GM23338 (cell line): ENCODE measurements around the gene PPIA. TPM values are rescaled to one million over a fixed set of nuclear protein-coding genes. Genes with fewer than 3 reads are reported as not detected.

Experiments used
- ATAC-seq: fragments of 200-7000 bp; cut with Tn5 transposase; 3 replicates; pipeline ENCODE4 v1.9.1; 2020
- DNase-seq: peaks from one replicate; pipeline ENCODE4 v3.0.0-alpha.2; 2015; ENCODE audit warnings: low spot score
- H2AFZ ChIP-seq: fragments of 200-600 bp; sonication (generic); 2 replicates; pipeline ENCODE4 v1.8.0; 2016; ENCODE audit warnings: antibody characterized with exemption, mild to moderate bottlenecking, moderate library complexity
- H3F3A ChIP-seq: fragments of 200-600 bp; sonication (generic); replicated peaks from 2 replicates; pipeline ENCODE4 v1.8.0; 2017; ENCODE audit warnings: antibody characterized with exemption, mixed run types, low read depth
- H3K27ac ChIP-seq: fragments of 200-600 bp; sonication (generic); 2 replicates; pipeline ENCODE4 v1.6.1; 2016; ENCODE audit warnings: low read depth
- H3K27me3 ChIP-seq: fragments of 200-600 bp; sonication (generic); 2 replicates; pipeline ENCODE4 v1.8.0; 2016; ENCODE audit warnings: mild to moderate bottlenecking, mixed run types, moderate library complexity; ENCODE audit not compliant: insufficient read depth
- H3K36me3 ChIP-seq: fragments of 200-600 bp; sonication (generic); 2 replicates; pipeline ENCODE4 v1.8.0; 2016; ENCODE audit warnings: mild to moderate bottlenecking; ENCODE audit not compliant: insufficient read depth
- H3K4me1 ChIP-seq: fragments of 200-600 bp; sonication (generic); 2 replicates; pipeline ENCODE4 v1.8.0; 2016; ENCODE audit warnings: mild to moderate bottlenecking, moderate library complexity; ENCODE audit not compliant: insufficient read depth
- H3K4me2 ChIP-seq: fragments of 200-600 bp; sonication (generic); 2 replicates; pipeline ENCODE4 v1.7.1; 2017; ENCODE audit warnings: mixed run types
- H3K4me3 ChIP-seq: fragments of 200-600 bp; sonication (generic); 2 replicates; pipeline ENCODE4 v1.6.1; 2016; ENCODE audit warnings: mixed run types
- H3K79me2 ChIP-seq: fragments of 200-600 bp; sonication (generic); replicated peaks from 2 replicates; pipeline ENCODE4 v1.8.0; 2017; ENCODE audit warnings: mild to moderate bottlenecking; ENCODE audit not compliant: insufficient read depth
- H3K9me2 ChIP-seq: fragments of 200-600 bp; sonication (generic); 2 replicates; pipeline ENCODE4 v1.8.0; 2017; ENCODE audit not compliant: insufficient read depth
- H4K20me1 ChIP-seq: fragments of 200-600 bp; sonication (generic); replicated peaks from 2 replicates; pipeline ENCODE4 v1.8.0; 2017; ENCODE audit warnings: mild to moderate bottlenecking; ENCODE audit not compliant: insufficient read depth
- H3K27ac Mint-ChIP-seq: 2 replicates; pipeline ENCODE4 v1.8.0; 2020; ENCODE audit warnings: inconsistent platforms, mild to moderate bottlenecking, moderate library complexity, mixed read lengths
- H3K27me3 Mint-ChIP-seq: 3 replicates; pipeline ENCODE4 v1.8.0; 2022; ENCODE audit warnings: low read depth, mild to moderate bottlenecking, moderate library complexity, mixed read lengths, inconsistent platforms; ENCODE audit not compliant: insufficient read depth, poor library complexity
- H3K36me3 Mint-ChIP-seq: 3 replicates; pipeline ENCODE4 v1.8.0; 2021; ENCODE audit warnings: low read depth, mild to moderate bottlenecking, inconsistent platforms, moderate library complexity, mixed read lengths
- H3K4me1 Mint-ChIP-seq: 3 replicates; pipeline ENCODE4 v1.8.0; 2020; ENCODE audit warnings: mild to moderate bottlenecking, inconsistent platforms, mixed read lengths
- H3K4me3 Mint-ChIP-seq: 3 replicates; pipeline ENCODE4 v1.8.0; 2021; ENCODE audit warnings: moderate library complexity, mild to moderate bottlenecking, inconsistent platforms, mixed read lengths
- H3K9me3 Mint-ChIP-seq: 3 replicates; pipeline ENCODE4 v1.8.0; 2020; ENCODE audit warnings: moderate library complexity, mild to moderate bottlenecking, inconsistent platforms, mixed read lengths
- CREB1 ChIP-seq: fragments of 250-450 bp; sonication (Bioruptor Pico); IDR thresholded peaks from 2 replicates; pipeline ENCODE4 v1.5.0; 2020; ENCODE audit warnings: low read depth, mild to moderate bottlenecking, moderate library complexity
- EZH2 ChIP-seq: fragments of 200-600 bp; sonication (generic); IDR thresholded peaks from one replicate; pipeline ENCODE4 v1.8.0; 2017; ENCODE audit warnings: antibody characterized with exemption, mild to moderate bottlenecking, low read depth; ENCODE audit not compliant: unreplicated experiment
- EZH2phosphoT487 ChIP-seq: fragments of 200-600 bp; sonication (generic); IDR thresholded peaks from one replicate; pipeline ENCODE4 v1.8.1; 2018; ENCODE audit warnings: antibody characterized with exemption; ENCODE audit not compliant: unreplicated experiment
- JUNB ChIP-seq: IDR thresholded peaks from one replicate; pipeline ENCODE4 v1.6.1; 2016; ENCODE audit warnings: antibody characterized with exemption; ENCODE audit not compliant: unreplicated experiment
- NANOG ChIP-seq: IDR thresholded peaks from 2 replicates; pipeline ENCODE4 v1.6.1; 2016; ENCODE audit warnings: antibody characterized with exemption, borderline replicate concordance
- POLR2AphosphoS5 ChIP-seq: IDR thresholded peaks from 2 replicates; pipeline ENCODE4 v1.6.1; 2016; ENCODE audit warnings: antibody characterized with exemption, low read depth
- STAT1 ChIP-seq: IDR thresholded peaks from one replicate; pipeline ENCODE4 v1.6.1; 2016; ENCODE audit warnings: antibody characterized with exemption; ENCODE audit not compliant: unreplicated experiment
- ZNF114 ChIP-seq: fragments of 250-450 bp; sonication (Bioruptor Pico); IDR thresholded peaks from 2 replicates; pipeline ENCODE4 v1.5.0; 2020; ENCODE audit warnings: mild to moderate bottlenecking, moderate library complexity
- ZNF331 ChIP-seq: fragments of 250-450 bp; sonication (Bioruptor Pico); IDR thresholded peaks from 2 replicates; pipeline ENCODE4 v1.5.0; 2020; ENCODE audit warnings: low read depth, mild to moderate bottlenecking, moderate library complexity
- polyA plus RNA-seq: library from polyadenylated mRNA; unstranded; fragments of >200 nt; fragmentation: Nextera tagmentation; extraction: Ambion mirVana; gene quantifications from 2 replicates; pipeline ENCODE4 v1.2.1, GENCODE V29; 2016
- total RNA-seq: library from RNA; depleted of rRNA; stranded (reverse); fragments of >200 nt; shearing (Covaris generic); gene quantifications from 2 replicates; pipeline ENCODE4 v1.2.3, GENCODE V29; 2014
- TF ChIP-seq, protein P1 (sequence below): fragments of 250-450 bp; sonication (Bioruptor Pico); IDR thresholded peaks from 2 replicates; pipeline ENCODE4 v1.5.0; 2020; ENCODE audit warnings: mild to moderate bottlenecking, moderate library complexity
- TF ChIP-seq, protein P2 (sequence below): IDR thresholded peaks from 2 replicates; pipeline ENCODE4 v1.6.1; 2016; ENCODE audit warnings: antibody characterized with exemption
- TF ChIP-seq, protein P3 (sequence below): IDR thresholded peaks from one replicate; pipeline ENCODE4 v1.6.1; 2018; ENCODE audit warnings: antibody characterized with exemption; ENCODE audit not compliant: unreplicated experiment
- TF ChIP-seq, protein P4 (sequence below), 2 experiments: fragments of 200-600 bp in 1 of 2; sonication (generic) in 1 of 2; conservative IDR thresholded peaks; 2 replicates each; pipeline versions ENCODE4 v1.5.1 to v1.6.1; 2016 to 2017; ENCODE audit warnings: antibody characterized with exemption in 2 of 2, low read depth in 2 of 2, mild to moderate bottlenecking in 2 of 2, moderate library complexity in 1 of 2

The PPIA gene
- total and polyA plus RNA-seq, 2 experiments from 2014 or later = 4,367 to 6,524 TPM

DNA sequence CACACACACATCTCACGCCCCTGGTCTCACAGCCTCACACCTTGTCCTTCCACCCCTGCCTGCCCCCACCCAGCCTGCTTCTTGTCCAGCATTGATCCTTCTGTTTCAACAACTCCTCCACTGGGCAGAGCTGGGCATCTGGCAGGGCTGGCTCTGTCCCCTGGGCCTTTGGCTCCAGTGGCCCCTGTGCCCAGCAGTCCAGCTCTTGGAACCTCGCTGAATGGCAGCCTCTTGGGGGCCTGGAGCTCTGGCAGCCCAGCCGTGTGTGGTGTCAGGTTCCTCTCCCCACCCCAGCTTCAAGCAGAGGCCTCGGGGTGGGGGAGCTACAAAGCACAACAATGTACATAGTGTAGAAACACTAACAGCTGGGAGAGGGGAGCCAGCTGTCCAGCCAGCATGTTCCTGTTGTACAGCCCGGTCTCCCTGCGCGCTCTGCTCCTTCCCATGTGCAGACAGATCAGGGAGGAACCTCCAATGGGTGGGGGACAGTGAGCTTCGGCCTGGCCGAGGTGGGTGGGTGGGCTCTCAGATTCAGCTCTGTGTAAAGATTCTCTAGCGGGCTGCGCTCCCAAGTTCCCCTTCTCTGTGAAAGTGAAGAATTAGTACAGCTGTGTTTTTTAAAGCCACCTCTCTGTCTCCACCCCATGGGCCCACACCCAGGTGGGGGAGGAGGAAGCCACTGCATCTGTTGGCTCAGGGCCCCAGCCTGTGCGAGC is 28.4 kb upstream of the PPIA start:
- Histone ChIP-seq H3F3A (0 out of 2 replicates have a peak, but pooled peaks cover 3% of the 10 kb centered on the region), H4K20me1 (peaks cover 7% of the 10 kb centered on the region; the same call in 1 of the 2 replicates), H2AFZ (no peak overlapping the region), H3K36me3 (peaks cover 11% of the 10 kb centered on the region; the same call in 1 of the 2 replicates), H3K4me2 (no peak overlapping the region), H3K9me2 (no peaks in the 10 kb centered on the region), H3K27me3 (no peaks in the 10 kb centered on the region), H3K4me1 (peaks cover 16% of the 10 kb centered on the region; the same call in 1 of the 2 replicates), H3K4me3 (no peak overlapping the region), H3K27ac (peak overlapping the region; percentile 83; the same call in 1 of the 2 replicates), H3K79me2 (no peaks in the 10 kb centered on the region)
- no peak for DNase-seq
- peak; percentile 52 for ATAC-seq
- Mint-ChIP-seq H3K4me3 (no peak overlapping the region), H3K27ac (no peak overlapping the region), H3K4me1 (peaks cover 21% of the 10 kb centered on the region), H3K9me3 (no peaks in the 10 kb centered on the region), H3K36me3 (peaks cover 48% of the 10 kb centered on the region), H3K27me3 (peaks cover 22% of the 10 kb centered on the region)
- no peak for TF ChIP-seq EZH2phosphoT487
- TF ChIP-seq EZH2 = no peak
- TF ChIP-seq, protein P1, sequence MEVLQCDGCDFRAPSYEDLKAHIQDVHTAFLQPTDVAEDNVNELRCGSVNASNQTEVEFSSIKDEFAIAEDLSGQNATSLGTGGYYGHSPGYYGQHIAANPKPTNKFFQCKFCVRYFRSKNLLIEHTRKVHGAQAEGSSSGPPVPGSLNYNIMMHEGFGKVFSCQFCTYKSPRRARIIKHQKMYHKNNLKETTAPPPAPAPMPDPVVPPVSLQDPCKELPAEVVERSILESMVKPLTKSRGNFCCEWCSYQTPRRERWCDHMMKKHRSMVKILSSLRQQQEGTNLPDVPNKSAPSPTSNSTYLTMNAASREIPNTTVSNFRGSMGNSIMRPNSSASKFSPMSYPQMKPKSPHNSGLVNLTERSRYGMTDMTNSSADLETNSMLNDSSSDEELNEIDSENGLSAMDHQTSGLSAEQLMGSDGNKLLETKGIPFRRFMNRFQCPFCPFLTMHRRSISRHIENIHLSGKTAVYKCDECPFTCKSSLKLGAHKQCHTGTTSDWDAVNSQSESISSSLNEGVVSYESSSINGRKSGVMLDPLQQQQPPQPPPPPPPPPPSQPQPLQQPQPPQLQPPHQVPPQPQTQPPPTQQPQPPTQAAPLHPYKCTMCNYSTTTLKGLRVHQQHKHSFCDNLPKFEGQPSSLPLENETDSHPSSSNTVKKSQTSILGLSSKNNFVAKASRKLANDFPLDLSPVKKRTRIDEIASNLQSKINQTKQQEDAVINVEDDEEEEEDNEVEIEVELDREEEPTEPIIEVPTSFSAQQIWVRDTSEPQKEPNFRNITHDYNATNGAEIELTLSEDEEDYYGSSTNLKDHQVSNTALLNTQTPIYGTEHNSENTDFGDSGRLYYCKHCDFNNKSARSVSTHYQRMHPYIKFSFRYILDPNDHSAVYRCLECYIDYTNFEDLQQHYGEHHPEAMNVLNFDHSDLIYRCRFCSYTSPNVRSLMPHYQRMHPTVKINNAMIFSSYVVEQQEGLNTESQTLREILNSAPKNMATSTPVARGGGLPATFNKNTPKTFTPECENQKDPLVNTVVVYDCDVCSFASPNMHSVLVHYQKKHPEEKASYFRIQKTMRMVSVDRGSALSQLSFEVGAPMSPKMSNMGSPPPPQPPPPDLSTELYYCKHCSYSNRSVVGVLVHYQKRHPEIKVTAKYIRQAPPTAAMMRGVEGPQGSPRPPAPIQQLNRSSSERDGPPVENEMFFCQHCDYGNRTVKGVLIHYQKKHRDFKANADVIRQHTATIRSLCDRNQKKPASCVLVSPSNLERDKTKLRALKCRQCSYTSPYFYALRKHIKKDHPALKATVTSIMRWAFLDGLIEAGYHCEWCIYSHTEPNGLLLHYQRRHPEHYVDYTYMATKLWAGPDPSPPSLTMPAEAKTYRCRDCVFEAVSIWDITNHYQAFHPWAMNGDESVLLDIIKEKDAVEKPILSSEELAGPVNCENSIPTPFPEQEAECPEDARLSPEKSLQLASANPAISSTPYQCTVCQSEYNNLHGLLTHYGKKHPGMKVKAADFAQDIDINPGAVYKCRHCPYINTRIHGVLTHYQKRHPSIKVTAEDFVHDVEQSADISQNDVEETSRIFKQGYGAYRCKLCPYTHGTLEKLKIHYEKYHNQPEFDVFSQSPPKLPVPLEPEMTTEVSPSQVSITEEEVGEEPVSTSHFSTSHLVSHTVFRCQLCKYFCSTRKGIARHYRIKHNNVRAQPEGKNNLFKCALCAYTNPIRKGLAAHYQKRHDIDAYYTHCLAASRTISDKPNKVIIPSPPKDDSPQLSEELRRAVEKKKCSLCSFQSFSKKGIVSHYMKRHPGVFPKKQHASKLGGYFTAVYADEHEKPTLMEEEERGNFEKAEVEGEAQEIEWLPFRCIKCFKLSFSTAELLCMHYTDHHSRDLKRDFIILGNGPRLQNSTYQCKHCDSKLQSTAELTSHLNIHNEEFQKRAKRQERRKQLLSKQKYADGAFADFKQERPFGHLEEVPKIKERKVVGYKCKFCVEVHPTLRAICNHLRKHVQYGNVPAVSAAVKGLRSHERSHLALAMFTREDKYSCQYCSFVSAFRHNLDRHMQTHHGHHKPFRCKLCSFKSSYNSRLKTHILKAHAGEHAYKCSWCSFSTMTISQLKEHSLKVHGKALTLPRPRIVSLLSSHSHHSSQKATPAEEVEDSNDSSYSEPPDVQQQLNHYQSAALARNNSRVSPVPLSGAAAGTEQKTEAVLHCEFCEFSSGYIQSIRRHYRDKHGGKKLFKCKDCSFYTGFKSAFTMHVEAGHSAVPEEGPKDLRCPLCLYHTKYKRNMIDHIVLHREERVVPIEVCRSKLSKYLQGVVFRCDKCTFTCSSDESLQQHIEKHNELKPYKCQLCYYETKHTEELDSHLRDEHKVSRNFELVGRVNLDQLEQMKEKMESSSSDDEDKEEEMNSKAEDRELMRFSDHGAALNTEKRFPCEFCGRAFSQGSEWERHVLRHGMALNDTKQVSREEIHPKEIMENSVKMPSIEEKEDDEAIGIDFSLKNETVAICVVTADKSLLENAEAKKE (CRISPR knock-in tag) = no peak
- TF ChIP-seq NANOG = no peak
- no peak; the same call in 1 of the 2 replicates for TF ChIP-seq POLR2AphosphoS5
- TF ChIP-seq CREB1 (CRISPR knock-in tag) = no peak
- TF ChIP-seq, protein P2, sequence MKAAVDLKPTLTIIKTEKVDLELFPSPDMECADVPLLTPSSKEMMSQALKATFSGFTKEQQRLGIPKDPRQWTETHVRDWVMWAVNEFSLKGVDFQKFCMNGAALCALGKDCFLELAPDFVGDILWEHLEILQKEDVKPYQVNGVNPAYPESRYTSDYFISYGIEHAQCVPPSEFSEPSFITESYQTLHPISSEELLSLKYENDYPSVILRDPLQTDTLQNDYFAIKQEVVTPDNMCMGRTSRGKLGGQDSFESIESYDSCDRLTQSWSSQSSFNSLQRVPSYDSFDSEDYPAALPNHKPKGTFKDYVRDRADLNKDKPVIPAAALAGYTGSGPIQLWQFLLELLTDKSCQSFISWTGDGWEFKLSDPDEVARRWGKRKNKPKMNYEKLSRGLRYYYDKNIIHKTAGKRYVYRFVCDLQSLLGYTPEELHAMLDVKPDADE = no peak
- TF ChIP-seq JUNB = no peak
- TF ChIP-seq STAT1 = no peak
- TF ChIP-seq ZNF331 (CRISPR knock-in tag) = no peak
- TF ChIP-seq, protein P3, sequence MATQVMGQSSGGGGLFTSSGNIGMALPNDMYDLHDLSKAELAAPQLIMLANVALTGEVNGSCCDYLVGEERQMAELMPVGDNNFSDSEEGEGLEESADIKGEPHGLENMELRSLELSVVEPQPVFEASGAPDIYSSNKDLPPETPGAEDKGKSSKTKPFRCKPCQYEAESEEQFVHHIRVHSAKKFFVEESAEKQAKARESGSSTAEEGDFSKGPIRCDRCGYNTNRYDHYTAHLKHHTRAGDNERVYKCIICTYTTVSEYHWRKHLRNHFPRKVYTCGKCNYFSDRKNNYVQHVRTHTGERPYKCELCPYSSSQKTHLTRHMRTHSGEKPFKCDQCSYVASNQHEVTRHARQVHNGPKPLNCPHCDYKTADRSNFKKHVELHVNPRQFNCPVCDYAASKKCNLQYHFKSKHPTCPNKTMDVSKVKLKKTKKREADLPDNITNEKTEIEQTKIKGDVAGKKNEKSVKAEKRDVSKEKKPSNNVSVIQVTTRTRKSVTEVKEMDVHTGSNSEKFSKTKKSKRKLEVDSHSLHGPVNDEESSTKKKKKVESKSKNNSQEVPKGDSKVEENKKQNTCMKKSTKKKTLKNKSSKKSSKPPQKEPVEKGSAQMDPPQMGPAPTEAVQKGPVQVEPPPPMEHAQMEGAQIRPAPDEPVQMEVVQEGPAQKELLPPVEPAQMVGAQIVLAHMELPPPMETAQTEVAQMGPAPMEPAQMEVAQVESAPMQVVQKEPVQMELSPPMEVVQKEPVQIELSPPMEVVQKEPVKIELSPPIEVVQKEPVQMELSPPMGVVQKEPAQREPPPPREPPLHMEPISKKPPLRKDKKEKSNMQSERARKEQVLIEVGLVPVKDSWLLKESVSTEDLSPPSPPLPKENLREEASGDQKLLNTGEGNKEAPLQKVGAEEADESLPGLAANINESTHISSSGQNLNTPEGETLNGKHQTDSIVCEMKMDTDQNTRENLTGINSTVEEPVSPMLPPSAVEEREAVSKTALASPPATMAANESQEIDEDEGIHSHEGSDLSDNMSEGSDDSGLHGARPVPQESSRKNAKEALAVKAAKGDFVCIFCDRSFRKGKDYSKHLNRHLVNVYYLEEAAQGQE = no peak
- no peak for TF ChIP-seq ZNF114 (CRISPR knock-in tag)
- TF ChIP-seq, protein P4, sequence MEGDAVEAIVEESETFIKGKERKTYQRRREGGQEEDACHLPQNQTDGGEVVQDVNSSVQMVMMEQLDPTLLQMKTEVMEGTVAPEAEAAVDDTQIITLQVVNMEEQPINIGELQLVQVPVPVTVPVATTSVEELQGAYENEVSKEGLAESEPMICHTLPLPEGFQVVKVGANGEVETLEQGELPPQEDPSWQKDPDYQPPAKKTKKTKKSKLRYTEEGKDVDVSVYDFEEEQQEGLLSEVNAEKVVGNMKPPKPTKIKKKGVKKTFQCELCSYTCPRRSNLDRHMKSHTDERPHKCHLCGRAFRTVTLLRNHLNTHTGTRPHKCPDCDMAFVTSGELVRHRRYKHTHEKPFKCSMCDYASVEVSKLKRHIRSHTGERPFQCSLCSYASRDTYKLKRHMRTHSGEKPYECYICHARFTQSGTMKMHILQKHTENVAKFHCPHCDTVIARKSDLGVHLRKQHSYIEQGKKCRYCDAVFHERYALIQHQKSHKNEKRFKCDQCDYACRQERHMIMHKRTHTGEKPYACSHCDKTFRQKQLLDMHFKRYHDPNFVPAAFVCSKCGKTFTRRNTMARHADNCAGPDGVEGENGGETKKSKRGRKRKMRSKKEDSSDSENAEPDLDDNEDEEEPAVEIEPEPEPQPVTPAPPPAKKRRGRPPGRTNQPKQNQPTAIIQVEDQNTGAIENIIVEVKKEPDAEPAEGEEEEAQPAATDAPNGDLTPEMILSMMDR (conservative IDR thresholded peaks at IDR 0.05; ENCODE audit: low read depth in 2 of 2) = no peak
